Panc1 (cell line): ENCODE data around the gene HAGH.
"Not testable (repeated sequence)": the region's sequence is repeated elsewhere in the genome, so short reads cannot be mapped to it uniquely, and the experiment has no call there.

Source experiments
- CTCF ChIP-seq: fragments of 450-650 bp; IDR thresholded peaks from 2 replicates; pipeline ENCODE4 v1.5.1; 2017; ENCODE audit warnings: mild to moderate bottlenecking
- REST ChIP-seq, 2 experiments: IDR thresholded peaks; 2 replicates each; pipeline ENCODE4 v1.6.1; 2011 to 2012; ENCODE audit warnings: low read depth in 2 of 2, control low read depth in 1 of 2, low read length in 1 of 2, mild to moderate bottlenecking in 1 of 2, moderate library complexity in 1 of 2; ENCODE audit not compliant: insufficient read depth in 1 of 2

DNA sequence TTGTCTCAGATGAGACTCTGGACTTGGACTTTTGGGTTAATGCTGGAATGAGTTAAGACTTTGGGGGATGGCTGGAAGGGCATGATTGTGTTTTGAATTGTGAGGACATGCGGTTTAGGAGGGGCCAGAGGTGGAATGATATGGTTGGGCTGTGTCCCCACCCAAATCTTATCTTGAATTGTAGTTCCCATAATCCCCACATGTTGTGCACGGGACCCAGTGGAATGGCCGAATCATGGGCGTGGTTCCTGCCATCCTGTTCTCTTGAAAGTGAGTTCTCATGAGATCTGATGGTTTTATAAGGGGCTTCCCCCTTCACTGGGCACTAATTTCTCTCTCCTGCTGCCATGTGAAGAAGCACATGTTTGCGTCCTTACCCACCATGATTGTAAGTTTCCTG lies 27.4 kb downstream of the HAGH start:
- TF ChIP-seq CTCF; REST (IDR thresholded peaks at IDR 0.05; ENCODE audit: insufficient read depth in 1 of 2, low read depth in 2 of 2, low read length in 1 of 2): not testable (repeated sequence)
